HepG2 (cell line): ENCODE measurements around the gene MRPL28. TPM values are rescaled to one million over a fixed set of nuclear protein-coding genes. Genes with fewer than 3 reads are reported as not detected.

Source experiments
- ARID2 ChIP-seq: sonication (generic); formaldehyde crosslinking; IDR thresholded peaks from 2 replicates; pipeline ENCODE4 v1.8.1; 2022; ENCODE audit warnings: mild to moderate bottlenecking, missing genetic modification reagents, borderline replicate concordance
- ARID3A ChIP-seq: IDR thresholded peaks from 2 replicates; pipeline ENCODE4 v1.6.1; 2012; ENCODE audit warnings: low read depth, low read length, improper control_type of control experiment
- ATRX ChIP-seq: sonication (generic); formaldehyde crosslinking; IDR thresholded peaks from 2 replicates; pipeline ENCODE4 v1.4.0; 2020; ENCODE audit warnings: missing genetic modification reagents, borderline replicate concordance
- ETV6 ChIP-seq: sonication (generic); formaldehyde crosslinking; conservative IDR thresholded peaks from 2 replicates; pipeline ENCODE4 v1.4.0; 2020; ENCODE audit warnings: missing genetic modification reagents
- GATAD1 ChIP-seq: IDR thresholded peaks from 2 replicates; pipeline ENCODE4 v1.6.1; 2016; ENCODE audit warnings: missing genetic modification reagents, missing compliant biosample characterization
- HMGXB3 ChIP-seq: sonication (generic); formaldehyde crosslinking; IDR thresholded peaks from 2 replicates; pipeline ENCODE4 v1.4.0; 2020; ENCODE audit warnings: missing genetic modification reagents, borderline replicate concordance
- IRF9 ChIP-seq: sonication (generic); formaldehyde crosslinking; IDR thresholded peaks from 2 replicates; pipeline ENCODE4 v1.8.0; 2022; ENCODE audit warnings: missing genetic modification reagents, mild to moderate bottlenecking, borderline replicate concordance
- MEF2D ChIP-seq: sonication (generic); formaldehyde crosslinking; IDR thresholded peaks from 2 replicates; pipeline ENCODE4 v1.5.1; 2020; ENCODE audit warnings: mild to moderate bottlenecking, missing genetic modification reagents
- NONO ChIP-seq, 2 experiments: fragments of 450-650 bp in 1 of 2; sonication (generic) in 1 of 2; formaldehyde crosslinking in 1 of 2; IDR thresholded peaks in 1 of 2; conservative IDR thresholded peaks in 1 of 2; 2 replicates each; pipeline versions ENCODE4 v1.6.1 to v1.8.0; 2017 to 2022; ENCODE audit warnings: mild to moderate bottlenecking in 1 of 2, missing genetic modification reagents in 1 of 2, moderate library complexity in 1 of 2
- RELA ChIP-seq: sonication (generic); formaldehyde crosslinking; IDR thresholded peaks from 2 replicates; pipeline ENCODE4 v1.4.0; 2020; ENCODE audit warnings: missing genetic modification reagents
- RXRA ChIP-seq: sonication (generic); formaldehyde crosslinking; IDR thresholded peaks from 2 replicates; pipeline ENCODE4 v1.5.1; 2020; ENCODE audit warnings: missing genetic modification reagents
- SATB2 ChIP-seq: sonication (generic); formaldehyde crosslinking; IDR thresholded peaks from 2 replicates; pipeline ENCODE4 v1.5.0; 2020; ENCODE audit warnings: missing genetic modification reagents
- TBL1XR1 ChIP-seq: fragments of 150-350 bp; IDR thresholded peaks from 2 replicates; pipeline ENCODE4 v1.6.1; 2014; ENCODE audit warnings: borderline replicate concordance, low read length; ENCODE audit not compliant: partially characterized antibody
- ZFP36L1 ChIP-seq: sonication (generic); formaldehyde crosslinking; IDR thresholded peaks from 2 replicates; pipeline ENCODE4 v1.8.0; 2022; ENCODE audit warnings: mild to moderate bottlenecking, missing genetic modification reagents, moderate library complexity
- ZFP91 ChIP-seq: sonication (generic); formaldehyde crosslinking; IDR thresholded peaks from 2 replicates; pipeline ENCODE4 v1.9.0; 2022; ENCODE audit warnings: missing genetic modification reagents, mild to moderate bottlenecking, borderline replicate concordance
- ZMAT5 ChIP-seq: sonication (generic); formaldehyde crosslinking; IDR thresholded peaks from 2 replicates; pipeline ENCODE4 v1.5.0; 2020; ENCODE audit warnings: mild to moderate bottlenecking, low read depth, missing genetic modification reagents, borderline replicate concordance
- ZNF121 ChIP-seq: sonication (generic); formaldehyde crosslinking; IDR thresholded peaks from 2 replicates; pipeline ENCODE4 v1.5.0; 2020; ENCODE audit warnings: mild to moderate bottlenecking, missing genetic modification reagents
- ZNF746 ChIP-seq: sonication (generic); formaldehyde crosslinking; IDR thresholded peaks from 2 replicates; pipeline ENCODE4 v1.8.0; 2022; ENCODE audit warnings: mild to moderate bottlenecking, missing genetic modification reagents
- ZSCAN31 ChIP-seq: sonication (generic); formaldehyde crosslinking; IDR thresholded peaks from 2 replicates; pipeline ENCODE4 v1.5.0; 2020; ENCODE audit warnings: low read depth, mild to moderate bottlenecking, missing genetic modification reagents
- polyA plus RNA-seq, 8 experiments: library from polyadenylated mRNA; depleted of rRNA in 3 of 8; stranded (reverse) in 7 of 8; unstranded in 1 of 8; fragments of >200 nt; fragmentation: Illumina TruSeq in 4 of 8; extraction: Trizol in 4 of 8; gene quantifications; 2 replicates each; pipeline versions ENCODE4 v1.2.1 to v1.2.3, GENCODE V29; 2011 to 2016; ENCODE audit warnings: low read depth in 4 of 8, missing spikeins in 1 of 8, mixed read lengths in 1 of 8; ENCODE audit not compliant: insufficient read depth in 1 of 8
- total RNA-seq, 5 experiments: library from RNA; depleted of rRNA; stranded (reverse); fragments of >200 nt; fragmentation: Illumina TruSeq; extraction: Trizol; gene quantifications; 2 replicates each; pipeline ENCODE4 v1.2.3, GENCODE V29; 2016; ENCODE audit warnings: low read depth in 1 of 5

MRPL28 gene
- total and polyA plus RNA-seq, 2 of the 13 experiments (the other 11 are each of a cell fraction or from before 2014, with no cell fraction given), result 114 to 135 TPM

- no peak for TF ChIP-seq HMGXB3
- 0 out of 2 replicates have a peak, but pooled peaks have one; percentile 12 for TF ChIP-seq IRF9 (CRISPR knock-in tag)
- TF ChIP-seq NONO (IDR thresholded peaks at IDR 0.05), result no peak
- TF ChIP-seq NONO (CRISPR knock-in tag; conservative IDR thresholded peaks at IDR 0.05), result no peak
- TF ChIP-seq ZFP91 (CRISPR knock-in tag), result peak; percentile 37; the same call in 1 of the 2 replicates
- TF ChIP-seq RELA (CRISPR knock-in tag), result no peak
- no peak for TF ChIP-seq TBL1XR1
- TF ChIP-seq ZSCAN31 (CRISPR knock-in tag), result 0 out of 2 replicates have a peak, but pooled peaks have one; percentile 32
- no peak for TF ChIP-seq ZMAT5
- no peak for TF ChIP-seq MEF2D (CRISPR knock-in tag)
- TF ChIP-seq GATAD1, result no peak
- TF ChIP-seq ZNF746 (CRISPR knock-in tag), result 0 out of 2 replicates have a peak, but pooled peaks have one; percentile 48
- no peak for TF ChIP-seq ZFP36L1 (CRISPR knock-in tag)
- TF ChIP-seq RXRA (CRISPR knock-in tag), result 0 out of 2 replicates have a peak, but pooled peaks have one; percentile 30
- no peak for TF ChIP-seq ETV6 (CRISPR knock-in tag)
- TF ChIP-seq SATB2 (CRISPR knock-in tag), result no peak
- no peak for TF ChIP-seq ATRX (CRISPR knock-in tag)
- no peak for TF ChIP-seq ARID3A
- no peak for TF ChIP-seq ARID2 (CRISPR knock-in tag)
- TF ChIP-seq ZNF121 (CRISPR knock-in tag), result no peak
These were observed 7.1 kb downstream of the MRPL28 start (continued) for GRCh38 chr16:363110-363765.
